GM20431 (cell line): ENCODE results near the gene PRDM2.

Experiments used
- in situ Hi-C: fragments of 300-500 bp; cut with MseI, MboI; formaldehyde crosslinking; loops from one replicate; pipeline ENCODE4 v1.15.0; 2020; ENCODE audit warnings: low sequenced_read_pairs; ENCODE audit not compliant: unreplicated experiment

The PRDM2 gene

DNA sequence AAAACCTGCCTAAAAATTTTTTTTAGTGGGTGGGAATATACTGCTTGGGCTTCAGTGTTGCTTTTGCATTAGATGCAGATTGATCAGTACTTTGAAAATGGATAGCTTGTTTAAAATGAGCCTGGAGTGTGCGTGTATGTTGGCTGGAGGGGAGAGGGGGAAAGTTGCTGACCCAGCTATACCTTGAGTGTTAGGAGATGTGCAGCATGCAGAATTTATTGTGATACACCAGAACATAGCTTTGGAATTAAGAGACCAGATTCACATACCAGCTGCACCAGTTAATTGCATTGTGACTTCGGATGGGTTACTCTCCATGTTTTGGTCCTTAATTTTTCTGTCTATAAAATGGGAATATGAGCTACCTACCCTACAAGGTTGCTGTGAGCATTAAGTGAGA, 60.4 kb downstream of the PRDM2 start:
- in situ Hi-C loops: no loop called here

DNA sequence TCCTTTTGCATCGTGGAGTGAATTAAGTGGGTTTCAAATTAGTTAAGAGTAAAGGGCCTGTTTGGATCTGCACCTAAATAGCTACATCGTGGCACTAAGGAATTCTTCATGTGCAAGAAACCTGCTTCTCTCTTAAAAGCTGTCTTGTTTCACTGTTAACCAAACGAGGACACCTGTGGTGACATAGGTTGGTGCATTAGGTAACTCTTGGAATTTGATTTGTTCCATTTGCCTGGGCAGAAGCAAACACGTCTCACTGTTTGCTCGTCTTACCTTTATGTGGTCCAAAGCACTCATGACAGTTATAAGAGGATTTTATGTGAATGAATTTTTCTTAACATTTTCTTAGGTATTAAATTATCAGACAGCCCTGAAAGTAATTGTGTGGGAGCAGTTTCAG, 60.9 kb downstream of the PRDM2 start:
- in situ Hi-C loops: no loop called here

GRCh38 chr1:13761883-13762282, 61.9 kb downstream of the PRDM2 start:
- in situ Hi-C loops: no loop called here

GRCh38 chr1:13762642-13763041, 62.7 kb downstream of the PRDM2 start:
- in situ Hi-C loops: no loop called here

- in situ Hi-C loops: no loop called here
These were observed 63.2 kb downstream of the PRDM2 start for GRCh38 chr1:13763222-13763621.

- in situ Hi-C loops: no loop called here
These were observed 64.0 kb downstream of the PRDM2 start for GRCh38 chr1:13763991-13764390.

GRCh38 chr1:13764588-13765332, 64.8 kb downstream of the PRDM2 start:
- in situ Hi-C loops: no loop called here

DNA sequence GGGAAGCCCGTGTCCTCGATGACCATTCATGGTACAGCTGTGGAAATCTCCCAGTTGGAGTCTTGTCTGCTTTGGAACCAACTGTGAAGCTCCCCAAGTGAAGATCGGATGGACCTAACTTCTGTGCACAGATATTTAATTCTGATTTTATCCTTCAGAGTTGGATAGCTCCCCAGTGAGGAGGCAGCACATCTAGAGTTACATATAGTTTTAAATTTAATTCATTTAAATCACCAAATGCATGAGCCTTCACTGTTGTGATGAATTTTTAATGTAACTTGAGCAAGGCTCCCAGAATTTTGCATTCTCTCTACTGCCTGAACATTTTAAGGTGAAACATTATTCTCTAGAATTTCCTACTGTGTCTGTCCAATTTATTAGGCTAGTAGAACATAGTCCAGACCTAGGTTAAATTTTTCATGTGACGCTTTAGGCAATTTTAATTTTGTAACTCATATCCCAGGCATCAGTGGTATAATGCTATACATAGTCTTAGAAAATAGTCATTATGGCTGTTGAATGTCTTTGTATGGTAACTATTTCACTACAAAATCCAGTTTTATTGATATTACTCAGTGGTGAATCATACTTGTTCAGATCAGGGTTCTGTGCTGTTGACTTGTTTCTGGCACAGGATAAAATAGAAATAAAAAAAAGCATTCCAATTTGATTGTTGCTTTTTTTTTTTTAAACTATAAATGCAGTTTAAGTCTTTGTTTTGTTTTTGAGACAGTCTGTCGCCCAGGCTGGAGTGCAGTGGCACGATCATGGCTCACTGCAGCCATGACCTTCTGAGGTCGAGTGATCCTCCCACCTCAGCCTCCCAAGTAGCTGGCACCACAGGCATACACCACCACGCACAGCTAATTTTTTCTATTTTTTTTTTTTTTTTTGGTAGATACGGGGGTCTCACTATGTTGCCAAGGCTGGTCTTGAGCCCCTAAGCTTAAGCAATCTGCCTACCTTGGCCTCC, 66.9 kb downstream of the PRDM2 start:
- in situ Hi-C loops: no loop called here

- in situ Hi-C loops: no loop called here
These were observed 69.2 kb downstream of the PRDM2 start for GRCh38 chr1:13769212-13769611.

- in situ Hi-C loops: no loop called here
These were observed 69.8 kb downstream of the PRDM2 start for GRCh38 chr1:13769830-13770229.

- in situ Hi-C loops: no loop called here
These were observed 70.8 kb downstream of the PRDM2 start for GRCh38 chr1:13770743-13771142.

GRCh38 chr1:13771745-13772144, 71.8 kb downstream of the PRDM2 start:
- in situ Hi-C loops: no loop called here

GRCh38 chr1:13772271-13772670, 72.3 kb downstream of the PRDM2 start:
- in situ Hi-C loops: no loop called here

- in situ Hi-C loops: no loop called here
These were observed 74.1 kb downstream of the PRDM2 start for GRCh38 chr1:13774121-13774520.

- in situ Hi-C loops: no loop called here
These were observed 75.5 kb downstream of the PRDM2 start for GRCh38 chr1:13775459-13775858.

GRCh38 chr1:13775916-13776315, 75.9 kb downstream of the PRDM2 start:
- in situ Hi-C loops: no loop called here

DNA sequence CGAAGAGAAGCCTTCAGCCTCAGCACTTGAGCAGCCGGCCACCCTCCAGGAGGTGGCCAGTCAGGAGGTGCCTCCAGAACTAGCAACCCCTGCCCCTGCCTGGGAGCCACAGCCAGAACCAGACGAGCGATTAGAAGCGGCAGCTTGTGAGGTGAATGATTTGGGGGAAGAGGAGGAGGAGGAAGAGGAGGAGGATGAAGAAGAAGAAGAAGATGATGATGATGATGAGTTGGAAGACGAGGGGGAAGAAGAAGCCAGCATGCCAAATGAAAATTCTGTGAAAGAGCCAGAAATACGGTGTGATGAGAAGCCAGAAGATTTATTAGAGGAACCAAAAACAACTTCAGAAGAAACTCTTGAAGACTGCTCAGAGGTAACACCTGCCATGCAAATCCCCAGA, 78.4 kb downstream of the PRDM2 start:
- in situ Hi-C loops: no loop called here

GRCh38 chr1:13779930-13780329, 79.9 kb downstream of the PRDM2 start:
- in situ Hi-C loops: no loop called here

GRCh38 chr1:13780780-13781179, 80.8 kb downstream of the PRDM2 start:
- in situ Hi-C loops: no loop called here

DNA sequence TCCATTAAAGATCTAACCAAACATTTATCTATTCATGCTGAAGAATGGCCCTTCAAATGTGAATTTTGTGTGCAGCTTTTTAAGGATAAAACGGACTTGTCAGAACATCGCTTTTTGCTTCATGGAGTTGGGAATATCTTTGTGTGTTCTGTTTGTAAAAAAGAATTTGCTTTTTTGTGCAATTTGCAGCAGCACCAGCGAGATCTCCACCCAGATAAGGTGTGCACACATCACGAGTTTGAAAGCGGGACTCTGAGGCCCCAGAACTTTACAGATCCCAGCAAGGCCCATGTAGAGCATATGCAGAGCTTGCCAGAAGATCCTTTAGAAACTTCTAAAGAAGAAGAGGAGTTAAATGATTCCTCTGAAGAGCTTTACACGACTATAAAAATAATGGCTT, 81.2 kb downstream of the PRDM2 start:
- in situ Hi-C loops: no loop called here

DNA sequence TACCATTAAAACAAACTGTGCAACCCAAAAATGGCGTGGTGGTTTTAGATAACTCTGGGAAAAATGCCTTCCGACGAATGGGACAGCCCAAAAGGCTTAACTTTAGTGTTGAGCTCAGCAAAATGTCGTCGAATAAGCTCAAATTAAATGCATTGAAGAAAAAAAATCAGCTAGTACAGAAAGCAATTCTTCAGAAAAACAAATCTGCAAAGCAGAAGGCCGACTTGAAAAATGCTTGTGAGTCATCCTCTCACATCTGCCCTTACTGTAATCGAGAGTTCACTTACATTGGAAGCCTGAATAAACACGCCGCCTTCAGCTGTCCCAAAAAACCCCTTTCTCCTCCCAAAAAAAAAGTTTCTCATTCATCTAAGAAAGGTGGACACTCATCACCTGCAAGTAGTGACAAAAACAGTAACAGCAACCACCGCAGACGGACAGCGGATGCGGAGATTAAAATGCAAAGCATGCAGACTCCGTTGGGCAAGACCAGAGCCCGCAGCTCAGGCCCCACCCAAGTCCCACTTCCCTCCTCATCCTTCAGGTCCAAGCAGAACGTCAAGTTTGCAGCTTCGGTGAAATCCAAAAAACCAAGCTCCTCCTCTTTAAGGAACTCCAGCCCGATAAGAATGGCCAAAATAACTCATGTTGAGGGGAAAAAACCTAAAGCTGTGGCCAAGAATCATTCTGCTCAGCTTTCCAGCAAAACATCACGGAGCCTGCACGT, 82.1 kb downstream of the PRDM2 start:
- in situ Hi-C loops: no loop called here
